ENCODE data around the gene POPDC2. TPM values are rescaled to one million over a fixed set of nuclear protein-coding genes. Genes with fewer than 3 reads are reported as not detected.

The POPDC2 gene
- total and polyA plus RNA-seq, 2 experiments from 2014 or later = 1.2 to 2.7 TPM

GRCh38 chr3:119630880-119631329 is 29.5 kb downstream of the POPDC2 start:
- Histone ChIP-seq H2AFZ (no peak overlapping the region), H3K27ac (peak overlapping the region; percentile 55)
- TF ChIP-seq EZH2phosphoT487 (IDR thresholded peaks at IDR 0.05; ENCODE audit: low read depth, severe bottlenecking, unreplicated experiment) = no peak
- no peak for TF ChIP-seq EZH2 (IDR thresholded peaks at IDR 0.05; ENCODE audit: borderline replicate concordance)
- no peak for TF ChIP-seq CTCF (IDR thresholded peaks at IDR 0.05; ENCODE audit: poor library complexity)

GRCh38 chr3:119630128-119630879 is 30.1 kb downstream of the POPDC2 start:
- H3K4me1 ChIP-seq (ENCODE audit: insufficient read depth) = no peaks in the 10 kb centered on the region
- H3K27me3 ChIP-seq = no peaks in the 10 kb centered on the region
- no peaks in the 10 kb centered on the region for H3K9me3 ChIP-seq (ENCODE audit: low read depth)
- H3K9me2 ChIP-seq (replicated peaks; ENCODE audit: insufficient read depth) = no peaks in the 10 kb centered on the region
- H3K36me3 ChIP-seq (replicated peaks; ENCODE audit: insufficient read depth, low read depth) = no peaks in the 10 kb centered on the region
- no peak overlapping the region for H3K4me2 ChIP-seq
- WGBS (ENCODE audit: low lambda C conversion rate, missing lambda C conversion rate) = 86% methylated on average over 8 of the region's 8 CpGs
- no peaks in the 10 kb centered on the region for H4K20me1 ChIP-seq (ENCODE audit: insufficient read depth, poor library complexity, severe bottlenecking)
- no peak overlapping the region for H3K4me3 ChIP-seq
- H3K27ac ChIP-seq = peak overlapping the region; percentile 55
- no peaks in the 10 kb centered on the region for H3K79me2 ChIP-seq
- H2AFZ ChIP-seq = no peak overlapping the region
- TF ChIP-seq CTCF (IDR thresholded peaks at IDR 0.05; ENCODE audit: poor library complexity) (no peak), EZH2phosphoT487 (IDR thresholded peaks at IDR 0.05; ENCODE audit: low read depth, severe bottlenecking, unreplicated experiment) (no peak), EZH2 (IDR thresholded peaks at IDR 0.05; ENCODE audit: borderline replicate concordance) (no peak)
- peak; percentile 47 for DNase-seq (ENCODE audit: low spot score)

More at GRCh38 chr3:119630880-119631329, 29.5 kb downstream of the POPDC2 start:
- no peak overlapping the region for H3K4me3 ChIP-seq
- H3K4me1 ChIP-seq (ENCODE audit: insufficient read depth) = no peaks in the 10 kb centered on the region
- H3K9me2 ChIP-seq (replicated peaks; ENCODE audit: insufficient read depth) = no peaks in the 10 kb centered on the region
- H4K20me1 ChIP-seq (ENCODE audit: insufficient read depth, poor library complexity, severe bottlenecking) = no peaks in the 10 kb centered on the region
- 91% methylated on average over 7 of the region's 7 CpGs for WGBS (ENCODE audit: low lambda C conversion rate, missing lambda C conversion rate)
- DNase-seq (ENCODE audit: low spot score) = no peak
- no peaks in the 10 kb centered on the region for H3K79me2 ChIP-seq
- H3K27me3 ChIP-seq = no peaks in the 10 kb centered on the region
- no peaks in the 10 kb centered on the region for H3K9me3 ChIP-seq (ENCODE audit: low read depth)
- no peak overlapping the region for H3K4me2 ChIP-seq
- H3K36me3 ChIP-seq (replicated peaks; ENCODE audit: insufficient read depth, low read depth) = no peaks in the 10 kb centered on the region

- no peak overlapping the region for H3K27ac ChIP-seq
- 89% methylated on average over 1 of the region's 1 CpG for WGBS (ENCODE audit: low lambda C conversion rate, missing lambda C conversion rate)
Observed at GRCh38 chr3:119628816-119629445, 31.5 kb downstream of the POPDC2 start.

More at GRCh38 chr3:119628816-119629445, 31.5 kb downstream of the POPDC2 start:
- TF ChIP-seq EZH2phosphoT487 (IDR thresholded peaks at IDR 0.05; ENCODE audit: low read depth, severe bottlenecking, unreplicated experiment) (no peak), EZH2 (IDR thresholded peaks at IDR 0.05; ENCODE audit: borderline replicate concordance) (no peak), CTCF (IDR thresholded peaks at IDR 0.05; ENCODE audit: poor library complexity) (no peak)
- Histone ChIP-seq H3K4me2 (no peak overlapping the region), H4K20me1 (ENCODE audit: insufficient read depth, poor library complexity, severe bottlenecking) (no peaks in the 10 kb centered on the region), H3K9me2 (replicated peaks; ENCODE audit: insufficient read depth) (no peaks in the 10 kb centered on the region), H3K27me3 (no peaks in the 10 kb centered on the region), H3K4me1 (ENCODE audit: insufficient read depth) (no peaks in the 10 kb centered on the region), H3K36me3 (replicated peaks; ENCODE audit: insufficient read depth, low read depth) (no peaks in the 10 kb centered on the region), H3K4me3 (no peak overlapping the region), H3K9me3 (ENCODE audit: low read depth) (no peaks in the 10 kb centered on the region), H2AFZ (no peak overlapping the region), H3K79me2 (no peaks in the 10 kb centered on the region)
- DNase-seq (ENCODE audit: low spot score) = no peak

Measured in hepatocyte (in vitro differentiated cells).